ENCODE measurements around the gene TUBG2. TPM values are rescaled to one million over a fixed set of nuclear protein-coding genes. Genes with fewer than 3 reads are reported as not detected.

The TUBG2 gene
- total RNA-seq, 1 experiment from 2014 or later: 20.4 TPM

- Mint-ChIP-seq H3K27me3 (ENCODE audit: low read depth) (no peaks in the 10 kb centered on the region), H3K9me3 (no peaks in the 10 kb centered on the region), H3K4me3 (no peak overlapping the region), H3K36me3 (ENCODE audit: insufficient read depth in 1 of 3, low read depth in 3 of 3) (peaks cover 25 to 71% (median 55%) of the 10 kb centered on the region in 3 experiments), H3K4me1 (peaks cover 21 to 33% of the 10 kb centered on the region in 2 experiments), H3K27ac (peak overlapping the region in 2 of 3 experiments; percentile 51 to 67; a peak in 1 of 7 replicates)
- Histone ChIP-seq H3K9ac (ENCODE audit: extremely low read depth, insufficient read length, low read length) (no peak overlapping the region), H3K79me2 (ENCODE audit: insufficient read depth, low read length) (no peaks in the 10 kb centered on the region), H3K27me3 (ENCODE audit: insufficient read depth, low read length) (no peaks in the 10 kb centered on the region), H3K14ac (ENCODE audit: insufficient read depth, low read length) (no peak overlapping the region), H2BK5ac (ENCODE audit: insufficient read length, low read length) (no peak overlapping the region), H2BK120ac (ENCODE audit: low read depth, low read length, poor library complexity, severe bottlenecking) (no peak overlapping the region), H3K27ac (ENCODE audit: insufficient read length, low read depth, low read length) (no peak overlapping the region), H3K79me1 (ENCODE audit: insufficient read depth, low read depth, low read length, poor library complexity, severe bottlenecking) (no peaks in the 10 kb centered on the region), H3K4me1 (ENCODE audit: insufficient read depth, low read length) (peaks cover 2% of the 10 kb centered on the region; the same call in 1 of the 2 replicates), H3K23ac (ENCODE audit: insufficient read length, low read depth, low read length) (no peak overlapping the region), H2AFZ (ENCODE audit: low read length) (no peak overlapping the region), H3K9me3 (ENCODE audit: control insufficient read depth, low read depth, low read length) (no peaks in the 10 kb centered on the region), H2AK5ac (ENCODE audit: insufficient read length, low read length) (no peak overlapping the region), H4K20me1 (ENCODE audit: control insufficient read depth, insufficient read depth, insufficient read length) (no peaks in the 10 kb centered on the region), H3K4ac (ENCODE audit: low read depth, low read length) (no peak overlapping the region), H4K91ac (ENCODE audit: insufficient read length, low read depth, low read length) (no peak overlapping the region), H2BK12ac (ENCODE audit: insufficient read length, low read depth, low read length) (no peak overlapping the region), H3K23me2 (ENCODE audit: insufficient read length, low read depth, low read length, poor library complexity, severe bottlenecking) (peaks cover 9% of the 10 kb centered on the region), H4K8ac (replicated peaks; ENCODE audit: insufficient read length, low read depth, low read length) (no peak overlapping the region), H2BK15ac (ENCODE audit: low read depth, low read length) (no peak overlapping the region), H3K4me2 (ENCODE audit: insufficient read depth, insufficient read length, low read length) (no peak overlapping the region), H4K5ac (ENCODE audit: insufficient read length, low read depth, low read length) (no peak overlapping the region), H3K56ac (ENCODE audit: insufficient read length, low read depth, low read length) (no peak overlapping the region), H3K18ac (ENCODE audit: insufficient read length, low read depth, low read length) (no peak overlapping the region), H2BK20ac (ENCODE audit: low read depth, low read length, poor library complexity, severe bottlenecking) (no peak overlapping the region), H3T11ph (ENCODE audit: low read length) (no peak overlapping the region)
- DNase-seq: peak; percentile 58
- no CpG with 5 or more reads among the region's 7 CpGs for WGBS (ENCODE audit: extremely low coverage, insufficient read length, low lambda C conversion rate)
- no peak for TF ChIP-seq CTCF (conservative IDR thresholded peaks at IDR 0.05)
Measured at GRCh38 chr17:42667088-42667951, 8.2 kb downstream of the TUBG2 start.

Data from H9 (cell line).